ENCODE measurements around the gene MOV10. TPM values are rescaled to one million over a fixed set of nuclear protein-coding genes. Genes with fewer than 3 reads are reported as not detected.

MOV10 gene
- total RNA-seq, 2 experiments from 2014 or later = 100 to 102 TPM

DNA sequence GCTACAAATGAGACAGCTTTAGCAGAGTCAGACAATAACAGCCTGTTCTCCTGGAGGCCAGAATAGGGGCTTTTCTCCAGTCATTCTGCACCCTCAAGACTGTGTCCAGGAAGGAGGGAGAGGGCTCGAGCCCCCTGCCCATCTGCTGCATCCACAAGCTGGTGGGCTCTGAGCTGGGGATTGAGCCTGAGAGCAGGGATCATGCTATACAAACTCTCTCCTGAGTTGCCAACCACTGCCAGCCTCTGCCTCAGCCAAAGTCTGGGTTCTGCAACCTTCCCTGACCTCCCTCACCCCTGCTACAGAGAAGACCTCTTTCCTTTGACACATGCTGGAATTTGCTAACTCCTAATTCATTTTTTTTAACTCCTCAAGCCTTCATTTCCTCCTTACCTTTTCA lies 55.5 kb downstream of the MOV10 start:
- Mint-ChIP-seq H3K9me3 (no peaks in the 10 kb centered on the region), H3K27ac (no peak overlapping the region), H3K27me3 (peaks cover 6% of the 10 kb centered on the region), H3K36me3 (ENCODE audit: low read depth) (no peaks in the 10 kb centered on the region), H3K4me3 (no peak overlapping the region), H3K4me1 (no peaks in the 10 kb centered on the region)
- CTCF ChIA-PET = interaction anchor here (0.6 to 1.0 kb wide), 4 partner anchors 10 to 339 kb away, joined by 3 to 6 read pairs (median 4); partner anchors contain the start of gene PPM1J
- POLR2A ChIA-PET = no interaction called here
- DNase-seq = no peak

DNA sequence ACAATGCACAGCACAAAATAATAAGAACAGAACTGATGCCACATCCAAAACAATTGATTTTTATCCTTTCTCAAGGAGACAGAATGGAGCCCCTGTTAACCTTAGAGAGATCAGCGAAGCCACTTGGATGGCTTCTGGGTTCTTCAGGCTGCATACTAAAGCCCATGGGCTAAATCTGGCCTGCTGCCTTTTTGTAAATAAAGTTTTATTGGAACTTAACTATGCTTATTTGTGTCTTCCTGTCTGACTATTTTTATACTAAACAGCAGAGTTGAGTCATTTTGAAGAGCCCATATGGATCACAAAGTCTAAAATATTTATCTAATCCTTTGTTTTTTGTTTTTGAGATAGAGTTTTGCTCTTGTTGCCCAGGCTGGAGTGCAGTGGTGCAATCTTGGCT lies 57.0 kb downstream of the MOV10 start:
- Mint-ChIP-seq H3K9me3 (no peaks in the 10 kb centered on the region), H3K4me1 (no peaks in the 10 kb centered on the region), H3K27me3 (peaks cover 4% of the 10 kb centered on the region), H3K36me3 (ENCODE audit: low read depth) (no peaks in the 10 kb centered on the region), H3K27ac (no peak overlapping the region), H3K4me3 (no peak overlapping the region)
- no peak for DNase-seq
- CTCF ChIA-PET = no interaction called here
- POLR2A ChIA-PET = no interaction called here

DNA sequence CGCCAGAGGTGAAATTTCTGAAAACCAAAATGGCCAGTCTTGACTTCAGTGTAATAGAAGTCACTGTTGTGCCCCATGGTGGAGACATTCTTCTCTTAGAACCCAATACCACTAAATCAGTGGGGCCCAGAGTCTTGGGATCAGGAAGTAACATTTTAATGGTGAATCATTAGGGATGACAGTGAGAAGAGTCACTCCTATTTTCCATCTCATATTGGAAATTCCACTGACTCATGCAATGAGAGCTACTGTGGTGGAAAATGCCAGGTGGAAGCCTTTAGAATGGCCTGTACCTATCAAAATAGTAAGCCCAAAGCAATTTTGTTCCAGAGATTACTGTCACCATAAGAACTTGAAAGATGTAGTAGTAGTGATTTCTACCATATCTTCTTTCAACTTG lies 61.3 kb downstream of the MOV10 start:
- Mint-ChIP-seq H3K4me3 (no peak overlapping the region), H3K36me3 (ENCODE audit: low read depth) (no peaks in the 10 kb centered on the region), H3K27me3 (peaks cover 28% of the 10 kb centered on the region), H3K9me3 (no peaks in the 10 kb centered on the region), H3K4me1 (no peaks in the 10 kb centered on the region), H3K27ac (no peak overlapping the region)
- no peak for DNase-seq
- POLR2A ChIA-PET = no interaction called here
- CTCF ChIA-PET = interaction anchor here (0.6 to 0.9 kb wide), 2 partner anchors 10 to 27 kb away, joined by 3 read pairs; no protein-coding TSS in a partner anchor

DNA sequence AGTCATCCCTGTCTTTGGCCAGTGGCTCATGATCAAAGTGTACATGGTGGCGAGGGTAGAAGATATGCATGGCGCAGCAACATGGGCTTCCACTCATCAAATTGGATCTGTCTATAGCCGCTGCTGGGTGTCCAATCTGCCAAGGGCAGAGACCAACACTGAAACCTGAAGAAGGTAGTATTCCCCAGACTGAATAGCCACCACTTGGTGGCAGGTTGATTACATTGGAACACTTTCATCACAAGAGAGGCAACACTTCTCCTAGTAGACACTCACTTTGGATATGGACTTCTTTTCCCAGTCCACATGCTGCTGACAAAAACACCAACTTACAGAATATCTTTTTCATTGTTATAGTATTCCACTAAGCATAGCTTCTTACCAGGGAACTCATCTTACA lies 63.1 kb downstream of the MOV10 start:
- peaks cover 44% of the 10 kb centered on the region for H3K27me3 Mint-ChIP-seq
- H3K9me3 Mint-ChIP-seq = no peaks in the 10 kb centered on the region
- no peaks in the 10 kb centered on the region for H3K36me3 Mint-ChIP-seq (ENCODE audit: low read depth)
- ChIA-PET POLR2A (no interaction called here), CTCF (no interaction called here)
- H3K27ac Mint-ChIP-seq = no peak overlapping the region
- no peaks in the 10 kb centered on the region for H3K4me1 Mint-ChIP-seq
- no peak for DNase-seq
- no peak overlapping the region for H3K4me3 Mint-ChIP-seq

DNA sequence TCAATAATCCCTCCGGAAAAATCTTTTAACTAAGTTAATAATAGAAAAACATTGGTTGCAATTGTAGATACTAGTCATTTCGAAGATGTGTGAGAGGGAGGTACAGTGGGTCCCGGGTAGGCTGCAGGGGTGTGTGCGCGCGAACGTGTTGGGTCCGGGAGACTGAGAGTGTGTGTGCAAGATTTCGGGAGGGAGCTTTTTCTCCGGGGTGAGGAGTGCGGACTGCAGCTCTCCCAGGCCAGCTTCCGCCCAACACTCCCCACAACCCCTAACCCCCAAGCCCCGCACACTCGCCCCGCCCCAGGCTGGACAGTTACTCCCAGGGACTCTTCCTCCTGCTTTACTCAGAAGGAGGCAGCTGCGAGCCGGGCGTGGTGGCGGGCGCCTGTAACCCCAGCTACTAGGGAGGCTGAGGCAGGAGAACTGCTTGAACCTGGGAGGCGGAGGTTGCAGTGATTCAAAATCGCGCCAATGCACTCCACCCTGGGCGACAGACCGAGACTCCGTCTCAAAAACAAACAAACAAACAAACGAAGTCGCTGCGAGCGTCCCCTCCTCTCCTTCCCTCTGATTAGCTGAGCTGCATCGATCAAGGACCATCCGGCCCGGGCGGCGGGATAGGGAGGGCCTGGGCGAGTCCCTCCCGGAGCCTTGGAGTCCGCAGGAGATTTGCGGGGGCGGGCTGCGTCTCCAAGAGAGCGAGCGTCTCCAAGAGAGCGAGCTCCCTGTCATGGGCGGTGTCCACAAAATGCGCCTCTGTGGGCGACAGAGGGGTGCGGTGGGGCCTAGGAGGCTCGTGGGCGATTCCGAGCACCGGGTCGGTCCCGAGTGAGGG lies 68.9 kb downstream of the MOV10 start:
- no peak for DNase-seq
- Mint-ChIP-seq H3K4me1 (peaks cover 5% of the 10 kb centered on the region), H3K27me3 (peaks cover 71% of the 10 kb centered on the region), H3K4me3 (no peak overlapping the region), H3K27ac (no peak overlapping the region), H3K9me3 (no peaks in the 10 kb centered on the region), H3K36me3 (ENCODE audit: low read depth) (no peaks in the 10 kb centered on the region)
- CTCF ChIA-PET = interaction anchor here (0.6 to 1.8 kb wide), 2 partner anchors 27 to 222 kb away, joined by 3 to 6 read pairs; no protein-coding TSS in a partner anchor
- POLR2A ChIA-PET = no interaction called here

DNA sequence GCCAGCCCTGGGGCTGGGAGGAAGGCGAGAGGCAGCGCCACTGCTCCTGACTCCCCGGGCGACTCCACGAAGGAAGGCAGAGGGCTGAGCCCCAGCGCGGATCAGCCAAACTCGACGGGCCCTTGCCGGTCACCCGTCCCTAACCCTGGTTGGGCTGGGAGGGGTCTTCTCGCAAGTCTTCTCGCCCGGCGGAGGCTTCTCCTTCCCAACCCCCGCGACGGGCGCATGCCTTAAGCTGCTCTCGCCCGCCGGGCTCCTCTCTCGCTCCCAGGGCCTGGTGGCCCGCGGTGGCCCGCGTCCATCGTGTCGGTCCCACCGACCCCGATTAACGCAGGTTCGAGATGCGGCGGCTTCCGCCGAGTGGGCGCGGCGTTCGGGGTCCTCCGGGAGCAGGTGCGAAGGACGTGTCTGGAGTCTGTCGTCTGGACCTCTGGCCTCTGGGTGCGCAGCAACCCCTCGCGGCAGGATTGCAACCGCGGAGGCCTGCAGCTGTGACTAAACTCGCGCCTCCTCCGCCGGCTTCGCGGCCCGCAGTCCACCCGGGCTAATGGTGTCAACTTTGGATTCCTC lies 69.6 kb downstream of the MOV10 start:
- Mint-ChIP-seq H3K27me3 (peaks cover 71% of the 10 kb centered on the region), H3K36me3 (ENCODE audit: low read depth) (no peaks in the 10 kb centered on the region), H3K4me1 (peaks cover 5% of the 10 kb centered on the region), H3K27ac (no peak overlapping the region), H3K9me3 (no peaks in the 10 kb centered on the region), H3K4me3 (no peak overlapping the region)
- CTCF ChIA-PET = interaction anchor here (0.6 to 1.8 kb wide), 2 partner anchors 27 to 222 kb away, joined by 3 to 6 read pairs; no protein-coding TSS in a partner anchor
- POLR2A ChIA-PET = no interaction called here
- no peak for DNase-seq

DNA sequence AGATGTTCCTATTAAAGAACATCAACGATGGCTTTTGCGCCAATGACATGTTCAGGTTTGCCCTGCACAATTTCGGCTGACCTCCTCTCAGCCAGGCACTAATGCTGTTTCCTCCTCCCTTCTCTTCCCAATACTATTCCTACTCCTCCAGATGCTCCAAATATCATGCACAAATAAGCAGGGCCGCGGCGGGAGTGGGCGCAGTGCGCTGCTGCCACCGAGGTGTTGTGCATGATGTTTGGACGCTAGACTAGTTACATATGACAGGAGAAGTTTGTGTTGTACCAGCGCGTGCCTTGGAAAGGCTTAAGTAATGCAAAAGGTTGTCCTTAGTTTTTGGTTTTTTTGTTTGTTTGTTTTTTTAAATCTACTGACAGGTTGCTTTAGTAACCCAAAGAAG lies 73.9 kb downstream of the MOV10 start:
- Mint-ChIP-seq H3K27me3 (peaks cover 44% of the 10 kb centered on the region), H3K4me3 (no peak overlapping the region), H3K36me3 (ENCODE audit: low read depth) (no peaks in the 10 kb centered on the region), H3K9me3 (peaks cover 2% of the 10 kb centered on the region), H3K27ac (no peak overlapping the region), H3K4me1 (peaks cover 4% of the 10 kb centered on the region)
- CTCF ChIA-PET = no interaction called here
- POLR2A ChIA-PET = no interaction called here
- DNase-seq = no peak

Other genes starting within 250 kb of the MOV10 start
- under 1 TPM; 0.08 to 0.15 TPM for gene WNT2B, start 165.7 kb upstream of the MOV10 start, total RNA-seq
- gene ST7L, start 55.5 kb upstream of the MOV10 start, total RNA-seq = 10 to 100 TPM; 13.7 to 14.0 TPM
- 100 to 1,000 TPM; 340 to 342 TPM for gene CAPZA1, start 54.8 kb upstream of the MOV10 start, total RNA-seq
- 10 to 100 TPM; 87.1 to 92.4 TPM for gene RHOC, start 32.5 kb downstream of the MOV10 start, total RNA-seq
- not detected for gene PPM1J, start 40.7 kb downstream of the MOV10 start, total RNA-seq